HepG2 (cell line): ENCODE measurements around the gene C12orf60. TPM values are rescaled to one million over a fixed set of nuclear protein-coding genes. Genes with fewer than 3 reads are reported as not detected.
A peak's percentile ranks its signal among the peaks of the same experiment; 100 is the strongest.

Source experiments
- ELF4 ChIP-seq: sonication (generic); formaldehyde crosslinking; IDR thresholded peaks from 2 replicates; pipeline ENCODE4 v1.5.0; 2020; ENCODE audit warnings: missing genetic modification reagents, mild to moderate bottlenecking, moderate library complexity, borderline replicate concordance
- ETV5 ChIP-seq: IDR thresholded peaks from 2 replicates; pipeline ENCODE4 v1.6.1; 2018; ENCODE audit warnings: missing biosample characterization, missing genetic modification reagents, inconsistent platforms, borderline replicate concordance
- HOXA5 ChIP-seq: sonication (generic); formaldehyde crosslinking; IDR thresholded peaks from 2 replicates; pipeline ENCODE4 v1.4.0; 2020; ENCODE audit warnings: missing genetic modification reagents
- SIN3A ChIP-seq: IDR thresholded peaks from 2 replicates; pipeline ENCODE4 v1.6.1; 2011; ENCODE audit warnings: low read depth, mild to moderate bottlenecking, control low read depth, low read length, borderline replicate concordance
- SMAD1 ChIP-seq: sonication (generic); formaldehyde crosslinking; IDR thresholded peaks from 2 replicates; pipeline ENCODE4 v1.4.0; 2020; ENCODE audit warnings: missing genetic modification reagents, low read depth, mild to moderate bottlenecking, borderline replicate concordance
- SP1 ChIP-seq, 2 experiments: fragments of 450-650 bp in 1 of 2; sonication (generic) in 1 of 2; formaldehyde crosslinking in 1 of 2; IDR thresholded peaks; 2 replicates each; pipeline versions ENCODE4 v1.4.0 to v1.6.1; 2016 to 2020; ENCODE audit warnings: missing genetic modification reagents in 1 of 2
- TGIF2 ChIP-seq: IDR thresholded peaks from 2 replicates; pipeline ENCODE4 v1.6.1; 2016; ENCODE audit warnings: control low read depth, missing compliant biosample characterization
- U2AF2 ChIP-seq: fragments of 200-400 bp; formaldehyde crosslinking; IDR thresholded peaks from 2 replicates; pipeline ENCODE4 v1.6.1; 2017; ENCODE audit warnings: low read depth, mild to moderate bottlenecking, low read length
- ZIK1 ChIP-seq: sonication (generic); formaldehyde crosslinking; IDR thresholded peaks from 2 replicates; pipeline ENCODE4 v1.5.0; 2020; ENCODE audit warnings: mild to moderate bottlenecking, low read depth, missing genetic modification reagents, borderline replicate concordance
- ZNF160 ChIP-seq: sonication (generic); formaldehyde crosslinking; IDR thresholded peaks from 2 replicates; pipeline ENCODE4 v1.8.0; 2022; ENCODE audit warnings: mild to moderate bottlenecking, inconsistent platforms, missing genetic modification reagents
- ZNF274 ChIP-seq: sonication (generic); formaldehyde crosslinking; IDR thresholded peaks from 2 replicates; pipeline ENCODE4 v1.5.1; 2020; ENCODE audit warnings: mild to moderate bottlenecking, missing genetic modification reagents
- ZNF530 ChIP-seq: sonication (generic); formaldehyde crosslinking; IDR thresholded peaks from 2 replicates; pipeline ENCODE4 v1.5.0; 2020; ENCODE audit warnings: low read depth, mild to moderate bottlenecking, missing genetic modification reagents
- ZNF550 ChIP-seq: sonication (generic); formaldehyde crosslinking; IDR thresholded peaks from 2 replicates; pipeline ENCODE4 v1.4.0; 2020; ENCODE audit warnings: mild to moderate bottlenecking, missing genetic modification reagents, borderline replicate concordance
- ZNF746 ChIP-seq: sonication (generic); formaldehyde crosslinking; IDR thresholded peaks from 2 replicates; pipeline ENCODE4 v1.8.0; 2022; ENCODE audit warnings: mild to moderate bottlenecking, missing genetic modification reagents
- polyA plus RNA-seq, 8 experiments: library from polyadenylated mRNA; depleted of rRNA in 3 of 8; stranded (reverse) in 7 of 8; unstranded in 1 of 8; fragments of >200 nt; fragmentation: Illumina TruSeq in 4 of 8; extraction: Trizol in 4 of 8; gene quantifications; 2 replicates each; pipeline versions ENCODE4 v1.2.1 to v1.2.3, GENCODE V29; 2011 to 2016; ENCODE audit warnings: low read depth in 4 of 8, missing spikeins in 1 of 8, mixed read lengths in 1 of 8; ENCODE audit not compliant: insufficient read depth in 1 of 8
- total RNA-seq, 5 experiments: library from RNA; depleted of rRNA; stranded (reverse); fragments of >200 nt; fragmentation: Illumina TruSeq; extraction: Trizol; gene quantifications; 2 replicates each; pipeline ENCODE4 v1.2.3, GENCODE V29; 2016; ENCODE audit warnings: low read depth in 1 of 5
- TF ChIP-seq, protein P1 (sequence below): sonication (generic); formaldehyde crosslinking; IDR thresholded peaks from 2 replicates; pipeline ENCODE4 v1.5.0; 2020; ENCODE audit warnings: missing genetic modification reagents
- TF ChIP-seq, protein P2 (sequence below), 2 experiments: IDR thresholded peaks; 2 replicates each; pipeline ENCODE4 v1.6.1; 2011 to 2012; ENCODE audit warnings: low read length in 2 of 2, borderline replicate concordance in 1 of 2, low read depth in 1 of 2, mild to moderate bottlenecking in 1 of 2, moderate library complexity in 1 of 2
- TF ChIP-seq, protein P3 (sequence below): IDR thresholded peaks from 2 replicates; pipeline ENCODE4 v1.6.1; 2016
- TF ChIP-seq, protein P4 (sequence below): sonication (generic); formaldehyde crosslinking; IDR thresholded peaks from 2 replicates; pipeline ENCODE4 v1.5.0; 2020; ENCODE audit warnings: mild to moderate bottlenecking, missing genetic modification reagents, moderate library complexity
- TF ChIP-seq, protein P5 (sequence below): IDR thresholded peaks from 2 replicates; pipeline ENCODE4 v1.6.1; 2016; ENCODE audit warnings: control low read depth

Gene C12orf60
- total and polyA plus RNA-seq, 2 of the 13 experiments (the other 11 are each of a cell fraction or from before 2014, with no cell fraction given) = 0.55 to 1.4 TPM

DNA sequence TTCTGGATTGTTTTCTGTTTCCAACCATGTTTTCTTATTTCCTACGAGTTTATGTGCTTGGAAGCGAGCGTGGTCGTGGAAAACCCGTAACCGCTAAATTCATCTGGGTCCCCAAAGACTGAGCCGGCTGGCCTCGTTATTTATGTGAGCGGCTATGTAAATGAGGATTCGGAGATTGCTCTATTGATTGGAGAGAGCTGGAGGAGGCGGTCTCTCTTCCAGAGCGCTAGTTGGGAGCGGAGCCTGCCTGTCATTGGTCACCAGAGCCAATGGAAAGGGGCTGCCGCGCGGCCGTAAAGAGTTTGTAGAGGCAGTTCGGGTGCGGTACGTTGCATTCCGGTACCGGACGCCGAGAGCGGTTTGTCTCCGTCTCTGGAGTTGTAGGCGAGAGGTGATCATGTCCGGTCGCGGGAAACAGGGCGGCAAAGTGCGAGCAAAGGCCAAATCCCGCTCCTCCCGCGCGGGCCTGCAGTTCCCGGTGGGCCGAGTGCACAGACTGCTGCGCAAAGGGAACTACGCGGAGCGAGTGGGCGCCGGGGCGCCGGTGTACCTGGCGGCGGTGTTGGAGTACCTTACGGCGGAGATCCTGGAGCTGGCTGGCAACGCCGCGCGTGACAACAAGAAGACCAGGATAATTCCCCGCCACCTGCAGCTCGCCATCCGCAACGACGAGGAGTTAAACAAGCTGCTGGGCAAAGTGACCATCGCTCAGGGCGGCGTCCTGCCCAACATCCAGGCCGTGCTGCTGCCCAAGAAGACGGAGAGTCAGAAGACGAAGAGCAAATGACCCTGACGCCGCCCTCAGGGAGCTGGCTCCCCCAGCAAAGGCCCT is 29.2 kb upstream of the C12orf60 start (continued):
- no peak for TF ChIP-seq ELF4
- TF ChIP-seq ZIK1 (CRISPR knock-in tag) = no peak
- TF ChIP-seq, protein P1, sequence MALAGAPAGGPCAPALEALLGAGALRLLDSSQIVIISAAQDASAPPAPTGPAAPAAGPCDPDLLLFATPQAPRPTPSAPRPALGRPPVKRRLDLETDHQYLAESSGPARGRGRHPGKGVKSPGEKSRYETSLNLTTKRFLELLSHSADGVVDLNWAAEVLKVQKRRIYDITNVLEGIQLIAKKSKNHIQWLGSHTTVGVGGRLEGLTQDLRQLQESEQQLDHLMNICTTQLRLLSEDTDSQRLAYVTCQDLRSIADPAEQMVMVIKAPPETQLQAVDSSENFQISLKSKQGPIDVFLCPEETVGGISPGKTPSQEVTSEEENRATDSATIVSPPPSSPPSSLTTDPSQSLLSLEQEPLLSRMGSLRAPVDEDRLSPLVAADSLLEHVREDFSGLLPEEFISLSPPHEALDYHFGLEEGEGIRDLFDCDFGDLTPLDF = no peak
- TF ChIP-seq SIN3A = peak; percentile 21; the same call in 1 of the 2 replicates
- TF ChIP-seq, protein P2, sequence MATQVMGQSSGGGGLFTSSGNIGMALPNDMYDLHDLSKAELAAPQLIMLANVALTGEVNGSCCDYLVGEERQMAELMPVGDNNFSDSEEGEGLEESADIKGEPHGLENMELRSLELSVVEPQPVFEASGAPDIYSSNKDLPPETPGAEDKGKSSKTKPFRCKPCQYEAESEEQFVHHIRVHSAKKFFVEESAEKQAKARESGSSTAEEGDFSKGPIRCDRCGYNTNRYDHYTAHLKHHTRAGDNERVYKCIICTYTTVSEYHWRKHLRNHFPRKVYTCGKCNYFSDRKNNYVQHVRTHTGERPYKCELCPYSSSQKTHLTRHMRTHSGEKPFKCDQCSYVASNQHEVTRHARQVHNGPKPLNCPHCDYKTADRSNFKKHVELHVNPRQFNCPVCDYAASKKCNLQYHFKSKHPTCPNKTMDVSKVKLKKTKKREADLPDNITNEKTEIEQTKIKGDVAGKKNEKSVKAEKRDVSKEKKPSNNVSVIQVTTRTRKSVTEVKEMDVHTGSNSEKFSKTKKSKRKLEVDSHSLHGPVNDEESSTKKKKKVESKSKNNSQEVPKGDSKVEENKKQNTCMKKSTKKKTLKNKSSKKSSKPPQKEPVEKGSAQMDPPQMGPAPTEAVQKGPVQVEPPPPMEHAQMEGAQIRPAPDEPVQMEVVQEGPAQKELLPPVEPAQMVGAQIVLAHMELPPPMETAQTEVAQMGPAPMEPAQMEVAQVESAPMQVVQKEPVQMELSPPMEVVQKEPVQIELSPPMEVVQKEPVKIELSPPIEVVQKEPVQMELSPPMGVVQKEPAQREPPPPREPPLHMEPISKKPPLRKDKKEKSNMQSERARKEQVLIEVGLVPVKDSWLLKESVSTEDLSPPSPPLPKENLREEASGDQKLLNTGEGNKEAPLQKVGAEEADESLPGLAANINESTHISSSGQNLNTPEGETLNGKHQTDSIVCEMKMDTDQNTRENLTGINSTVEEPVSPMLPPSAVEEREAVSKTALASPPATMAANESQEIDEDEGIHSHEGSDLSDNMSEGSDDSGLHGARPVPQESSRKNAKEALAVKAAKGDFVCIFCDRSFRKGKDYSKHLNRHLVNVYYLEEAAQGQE (IDR thresholded peaks at IDR 0.05; ENCODE audit: borderline replicate concordance in 1 of 2, low read depth in 1 of 2, low read length in 2 of 2) = no peak
- TF ChIP-seq ZNF274 (CRISPR knock-in tag) = no peak
- no peak; the same call in 1 of the 2 replicates for TF ChIP-seq ZNF550 (CRISPR knock-in tag)
- no peak for TF ChIP-seq ZNF530 (CRISPR knock-in tag)
- TF ChIP-seq ZNF746 (CRISPR knock-in tag) = no peak
- TF ChIP-seq, protein P3, sequence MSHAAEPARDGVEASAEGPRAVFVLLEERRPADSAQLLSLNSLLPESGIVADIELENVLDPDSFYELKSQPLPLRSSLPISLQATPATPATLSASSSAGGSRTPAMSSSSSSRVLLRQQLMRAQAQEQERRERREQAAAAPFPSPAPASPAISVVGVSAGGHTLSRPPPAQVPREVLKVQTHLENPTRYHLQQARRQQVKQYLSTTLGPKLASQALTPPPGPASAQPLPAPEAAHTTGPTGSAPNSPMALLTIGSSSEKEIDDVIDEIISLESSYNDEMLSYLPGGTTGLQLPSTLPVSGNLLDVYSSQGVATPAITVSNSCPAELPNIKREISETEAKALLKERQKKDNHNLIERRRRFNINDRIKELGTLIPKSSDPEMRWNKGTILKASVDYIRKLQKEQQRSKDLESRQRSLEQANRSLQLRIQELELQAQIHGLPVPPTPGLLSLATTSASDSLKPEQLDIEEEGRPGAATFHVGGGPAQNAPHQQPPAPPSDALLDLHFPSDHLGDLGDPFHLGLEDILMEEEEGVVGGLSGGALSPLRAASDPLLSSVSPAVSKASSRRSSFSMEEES = no peak
- peak; percentile 18; the same call in 1 of the 2 replicates for TF ChIP-seq ETV5 (CRISPR knock-in tag)
- TF ChIP-seq, protein P4, sequence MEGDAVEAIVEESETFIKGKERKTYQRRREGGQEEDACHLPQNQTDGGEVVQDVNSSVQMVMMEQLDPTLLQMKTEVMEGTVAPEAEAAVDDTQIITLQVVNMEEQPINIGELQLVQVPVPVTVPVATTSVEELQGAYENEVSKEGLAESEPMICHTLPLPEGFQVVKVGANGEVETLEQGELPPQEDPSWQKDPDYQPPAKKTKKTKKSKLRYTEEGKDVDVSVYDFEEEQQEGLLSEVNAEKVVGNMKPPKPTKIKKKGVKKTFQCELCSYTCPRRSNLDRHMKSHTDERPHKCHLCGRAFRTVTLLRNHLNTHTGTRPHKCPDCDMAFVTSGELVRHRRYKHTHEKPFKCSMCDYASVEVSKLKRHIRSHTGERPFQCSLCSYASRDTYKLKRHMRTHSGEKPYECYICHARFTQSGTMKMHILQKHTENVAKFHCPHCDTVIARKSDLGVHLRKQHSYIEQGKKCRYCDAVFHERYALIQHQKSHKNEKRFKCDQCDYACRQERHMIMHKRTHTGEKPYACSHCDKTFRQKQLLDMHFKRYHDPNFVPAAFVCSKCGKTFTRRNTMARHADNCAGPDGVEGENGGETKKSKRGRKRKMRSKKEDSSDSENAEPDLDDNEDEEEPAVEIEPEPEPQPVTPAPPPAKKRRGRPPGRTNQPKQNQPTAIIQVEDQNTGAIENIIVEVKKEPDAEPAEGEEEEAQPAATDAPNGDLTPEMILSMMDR (CRISPR knock-in tag) = no peak
- TF ChIP-seq U2AF2 = no peak
- no peak for TF ChIP-seq HOXA5 (CRISPR knock-in tag)
- TF ChIP-seq, protein P5, sequence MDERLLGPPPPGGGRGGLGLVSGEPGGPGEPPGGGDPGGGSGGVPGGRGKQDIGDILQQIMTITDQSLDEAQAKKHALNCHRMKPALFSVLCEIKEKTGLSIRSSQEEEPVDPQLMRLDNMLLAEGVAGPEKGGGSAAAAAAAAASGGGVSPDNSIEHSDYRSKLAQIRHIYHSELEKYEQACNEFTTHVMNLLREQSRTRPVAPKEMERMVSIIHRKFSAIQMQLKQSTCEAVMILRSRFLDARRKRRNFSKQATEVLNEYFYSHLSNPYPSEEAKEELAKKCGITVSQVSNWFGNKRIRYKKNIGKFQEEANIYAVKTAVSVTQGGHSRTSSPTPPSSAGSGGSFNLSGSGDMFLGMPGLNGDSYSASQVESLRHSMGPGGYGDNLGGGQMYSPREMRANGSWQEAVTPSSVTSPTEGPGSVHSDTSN = peak; percentile 94
- TF ChIP-seq TGIF2 = no peak
- no peak for TF ChIP-seq ZNF160 (CRISPR knock-in tag)
- TF ChIP-seq SMAD1 (CRISPR knock-in tag) = no peak
- no peak for TF ChIP-seq SP1 (IDR thresholded peaks at IDR 0.05)
- no peak for TF ChIP-seq SP1 (CRISPR knock-in tag; IDR thresholded peaks at IDR 0.05)
